Measurements from ENCODE around the gene KCTD8.

Gene KCTD8

GRCh38 chr4:44231006-44231405 is 217.6 kb downstream of the KCTD8 start:
- Histone ChIP-seq H2AFZ (ENCODE audit: low read length) (no peak overlapping the region), H3K9me3 (replicated peaks in 1 of 2; ENCODE audit: control insufficient read depth in 2 of 2, insufficient read depth in 1 of 2, low read depth in 1 of 2, low read length in 2 of 2) (no peaks in the 10 kb centered on the region), H2AK5ac (ENCODE audit: low read depth, low read length) (no peak overlapping the region), H2BK12ac (ENCODE audit: low read length) (no peak overlapping the region), H4K8ac (ENCODE audit: low read depth, low read length) (no peak overlapping the region), H3K4me2 (ENCODE audit: insufficient read depth, low read length, poor library complexity, severe bottlenecking) (no peak overlapping the region), H2BK5ac (ENCODE audit: low read length) (no peak overlapping the region), H3K79me1 (ENCODE audit: low read depth, low read length) (no peaks in the 10 kb centered on the region), H3K4me3 (ENCODE audit: low read length in 2 of 2) (no peak overlapping the region), H3K18ac (ENCODE audit: low read length) (no peak overlapping the region), H3K27me3 (ENCODE audit: control insufficient read depth in 3 of 3, insufficient read depth in 3 of 3, low read depth in 1 of 3, low read length in 3 of 3) (no peaks in the 10 kb centered on the region), H2BK15ac (ENCODE audit: low read length) (no peak overlapping the region), H3K4me1 (ENCODE audit: control insufficient read depth in 2 of 2, insufficient read depth in 1 of 2, low read depth in 1 of 2, low read length in 2 of 2) (no peaks in the 10 kb centered on the region), H3K4ac (ENCODE audit: low read length) (no peak overlapping the region), H3K27ac (replicated peaks; ENCODE audit: low read length) (no peak overlapping the region), H2BK120ac (ENCODE audit: low read depth, low read length) (no peak overlapping the region), H3K36me3 (replicated peaks in 1 of 2; ENCODE audit: control insufficient read depth in 2 of 2, insufficient read depth in 2 of 2, low read length in 2 of 2) (no peaks in the 10 kb centered on the region), H3K14ac (ENCODE audit: low read length) (no peak overlapping the region), H3K23ac (ENCODE audit: low read depth, low read length, poor library complexity) (no peak overlapping the region), H3K9ac (ENCODE audit: low read depth, low read length, poor library complexity) (no peak overlapping the region), H4K91ac (ENCODE audit: low read depth, low read length, poor library complexity) (no peak overlapping the region)
- no peak for DNase-seq (ENCODE audit: low spot score)
- WGBS, 2 donors (ENCODE audit: extremely low coverage in 2 of 2, insufficient read length in 2 of 2, insufficient replicate concordance in 1 of 2), result no CpG with 5 or more reads among the region's 2 CpGs

GRCh38 chr4:44228326-44228725 is 220.3 kb downstream of the KCTD8 start:
- no peak overlapping the region for H2BK120ac ChIP-seq (ENCODE audit: low read depth, low read length)
- no peaks in the 10 kb centered on the region for H3K79me1 ChIP-seq (ENCODE audit: low read depth, low read length)
- H2AK5ac ChIP-seq (ENCODE audit: low read depth, low read length), result no peak overlapping the region
- no peak overlapping the region for H3K9ac ChIP-seq (ENCODE audit: low read depth, low read length, poor library complexity)
- H4K91ac ChIP-seq (ENCODE audit: low read depth, low read length, poor library complexity), result no peak overlapping the region
- no peaks in the 10 kb centered on the region for H3K36me3 ChIP-seq (replicated peaks in 1 of 2; ENCODE audit: control insufficient read depth in 2 of 2, insufficient read depth in 2 of 2, low read length in 2 of 2)
- no peaks in the 10 kb centered on the region for H3K9me3 ChIP-seq (replicated peaks in 1 of 2; ENCODE audit: control insufficient read depth in 2 of 2, insufficient read depth in 1 of 2, low read depth in 1 of 2, low read length in 2 of 2)
- no peak overlapping the region for H2BK5ac ChIP-seq (ENCODE audit: low read length)
- H3K23ac ChIP-seq (ENCODE audit: low read depth, low read length, poor library complexity), result no peak overlapping the region
- H3K4me2 ChIP-seq (ENCODE audit: insufficient read depth, low read length, poor library complexity, severe bottlenecking), result no peak overlapping the region
- no peak overlapping the region for H3K4ac ChIP-seq (ENCODE audit: low read length)
- H4K8ac ChIP-seq (ENCODE audit: low read depth, low read length), result no peak overlapping the region
- no peak overlapping the region for H2BK12ac ChIP-seq (ENCODE audit: low read length)
- H3K27me3 ChIP-seq (ENCODE audit: control insufficient read depth in 3 of 3, insufficient read depth in 3 of 3, low read depth in 1 of 3, low read length in 3 of 3), result no peaks in the 10 kb centered on the region
- H3K18ac ChIP-seq (ENCODE audit: low read length), result no peak overlapping the region
- no CpG with 5 or more reads among the region's 1 CpG for WGBS, 2 donors (ENCODE audit: extremely low coverage in 2 of 2, insufficient read length in 2 of 2, insufficient replicate concordance in 1 of 2)
- no peak overlapping the region for H3K4me3 ChIP-seq (ENCODE audit: low read length in 2 of 2)
- H2BK15ac ChIP-seq (ENCODE audit: low read length), result no peak overlapping the region
- no peak overlapping the region for H2AFZ ChIP-seq (ENCODE audit: low read length)
- no peak for DNase-seq (ENCODE audit: low spot score)
- no peak overlapping the region for H3K14ac ChIP-seq (ENCODE audit: low read length)
- H3K4me1 ChIP-seq (ENCODE audit: control insufficient read depth in 2 of 2, insufficient read depth in 1 of 2, low read depth in 1 of 2, low read length in 2 of 2), result no peaks in the 10 kb centered on the region
- H3K27ac ChIP-seq (replicated peaks; ENCODE audit: low read length), result no peak overlapping the region

DNA sequence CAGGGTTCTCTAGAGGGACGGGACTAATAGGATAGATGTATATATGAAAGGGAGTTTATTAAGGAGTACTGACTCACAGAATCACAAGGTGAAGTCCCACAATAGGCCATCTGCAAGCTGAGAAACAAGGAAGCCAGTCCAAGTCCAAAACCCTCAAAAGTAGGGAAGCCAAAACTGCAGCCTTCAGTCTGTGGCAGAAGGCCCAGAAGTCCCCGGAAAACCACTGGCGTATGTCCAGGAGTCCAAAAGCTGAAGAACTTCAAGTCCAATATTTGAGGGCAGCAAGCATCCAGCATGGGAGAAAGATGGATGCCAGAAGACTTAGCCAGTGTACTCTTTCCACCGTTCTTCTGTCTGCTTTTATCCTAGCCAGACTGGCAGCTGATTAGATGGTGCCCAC is 227.2 kb downstream of the KCTD8 start:
- Histone ChIP-seq H3K4me1 (ENCODE audit: control insufficient read depth in 2 of 2, insufficient read depth in 1 of 2, low read depth in 1 of 2, low read length in 2 of 2) (no peaks in the 10 kb centered on the region), H2BK12ac (ENCODE audit: low read length) (no peak overlapping the region), H3K4ac (ENCODE audit: low read length) (no peak overlapping the region), H4K91ac (ENCODE audit: low read depth, low read length, poor library complexity) (no peak overlapping the region), H2AK5ac (ENCODE audit: low read depth, low read length) (no peak overlapping the region), H3K4me2 (ENCODE audit: insufficient read depth, low read length, poor library complexity, severe bottlenecking) (no peak overlapping the region), H3K4me3 (ENCODE audit: low read length in 2 of 2) (no peak overlapping the region), H2BK120ac (ENCODE audit: low read depth, low read length) (no peak overlapping the region), H3K27me3 (ENCODE audit: control insufficient read depth in 3 of 3, insufficient read depth in 3 of 3, low read depth in 1 of 3, low read length in 3 of 3) (no peaks in the 10 kb centered on the region), H3K27ac (replicated peaks; ENCODE audit: low read length) (no peak overlapping the region), H2BK5ac (ENCODE audit: low read length) (no peak overlapping the region), H3K9ac (ENCODE audit: low read depth, low read length, poor library complexity) (no peak overlapping the region), H3K9me3 (replicated peaks in 1 of 2; ENCODE audit: control insufficient read depth in 2 of 2, insufficient read depth in 1 of 2, low read depth in 1 of 2, low read length in 2 of 2) (no peaks in the 10 kb centered on the region), H3K14ac (ENCODE audit: low read length) (no peak overlapping the region), H3K36me3 (replicated peaks in 1 of 2; ENCODE audit: control insufficient read depth in 2 of 2, insufficient read depth in 2 of 2, low read length in 2 of 2) (no peaks in the 10 kb centered on the region), H2AFZ (ENCODE audit: low read length) (no peak overlapping the region), H3K79me1 (ENCODE audit: low read depth, low read length) (no peaks in the 10 kb centered on the region), H4K8ac (ENCODE audit: low read depth, low read length) (no peak overlapping the region), H3K23ac (ENCODE audit: low read depth, low read length, poor library complexity) (no peak overlapping the region), H3K18ac (ENCODE audit: low read length) (no peak overlapping the region), H2BK15ac (ENCODE audit: low read length) (no peak overlapping the region)
- no peak for DNase-seq (ENCODE audit: low spot score)
- WGBS, 2 donors (ENCODE audit: extremely low coverage in 2 of 2, insufficient read length in 2 of 2, insufficient replicate concordance in 1 of 2), result no CpG with 5 or more reads among the region's 4 CpGs

DNA sequence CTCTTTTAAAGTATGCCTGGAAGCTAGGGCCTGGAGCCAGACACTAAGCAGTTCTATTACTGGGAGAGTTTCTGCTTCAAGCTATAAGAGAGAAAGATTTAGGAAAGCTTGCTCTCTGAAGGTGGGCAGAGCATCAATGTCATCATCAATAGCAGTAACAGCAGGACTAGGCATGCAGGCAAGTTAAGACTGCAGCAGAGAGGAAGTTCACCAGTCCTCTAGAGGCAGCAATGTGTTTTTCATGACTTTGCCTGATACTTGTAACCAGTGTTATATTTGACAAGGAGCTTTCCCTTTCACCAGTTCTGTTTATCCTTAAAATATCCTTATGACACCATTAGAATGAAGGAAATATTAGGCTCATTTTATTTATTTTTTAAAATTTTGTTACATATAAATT is 237.9 kb downstream of the KCTD8 start:
- Histone ChIP-seq H3K27ac (replicated peaks; ENCODE audit: low read length) (no peak overlapping the region), H3K4me3 (ENCODE audit: low read length in 2 of 2) (no peak overlapping the region), H2AK5ac (ENCODE audit: low read depth, low read length) (no peak overlapping the region), H3K9ac (ENCODE audit: low read depth, low read length, poor library complexity) (no peak overlapping the region), H2AFZ (ENCODE audit: low read length) (no peak overlapping the region), H3K36me3 (replicated peaks in 1 of 2; ENCODE audit: control insufficient read depth in 2 of 2, insufficient read depth in 2 of 2, low read length in 2 of 2) (no peaks in the 10 kb centered on the region), H3K23ac (ENCODE audit: low read depth, low read length, poor library complexity) (no peak overlapping the region), H3K79me1 (ENCODE audit: low read depth, low read length) (no peaks in the 10 kb centered on the region), H3K4ac (ENCODE audit: low read length) (no peak overlapping the region), H3K14ac (ENCODE audit: low read length) (no peak overlapping the region), H3K4me1 (ENCODE audit: control insufficient read depth in 2 of 2, insufficient read depth in 1 of 2, low read depth in 1 of 2, low read length in 2 of 2) (no peaks in the 10 kb centered on the region), H4K91ac (ENCODE audit: low read depth, low read length, poor library complexity) (no peak overlapping the region), H4K8ac (ENCODE audit: low read depth, low read length) (no peak overlapping the region), H3K18ac (ENCODE audit: low read length) (no peak overlapping the region), H3K27me3 (ENCODE audit: control insufficient read depth in 3 of 3, insufficient read depth in 3 of 3, low read depth in 1 of 3, low read length in 3 of 3) (no peaks in the 10 kb centered on the region), H3K4me2 (ENCODE audit: insufficient read depth, low read length, poor library complexity, severe bottlenecking) (no peak overlapping the region), H2BK12ac (ENCODE audit: low read length) (no peak overlapping the region), H2BK120ac (ENCODE audit: low read depth, low read length) (no peak overlapping the region), H2BK5ac (ENCODE audit: low read length) (no peak overlapping the region), H2BK15ac (ENCODE audit: low read length) (no peak overlapping the region), H3K9me3 (replicated peaks in 1 of 2; ENCODE audit: control insufficient read depth in 2 of 2, insufficient read depth in 1 of 2, low read depth in 1 of 2, low read length in 2 of 2) (no peaks in the 10 kb centered on the region)
- no peak for DNase-seq (ENCODE audit: low spot score)

Measured in neuronal stem cell (in vitro differentiated cells).